ENCODE measurements around the gene NRXN3.
"Not testable (repeated sequence)": the region's sequence is repeated elsewhere in the genome, so short reads cannot be mapped to it uniquely, and the experiment has no call there.

The NRXN3 gene

DNA sequence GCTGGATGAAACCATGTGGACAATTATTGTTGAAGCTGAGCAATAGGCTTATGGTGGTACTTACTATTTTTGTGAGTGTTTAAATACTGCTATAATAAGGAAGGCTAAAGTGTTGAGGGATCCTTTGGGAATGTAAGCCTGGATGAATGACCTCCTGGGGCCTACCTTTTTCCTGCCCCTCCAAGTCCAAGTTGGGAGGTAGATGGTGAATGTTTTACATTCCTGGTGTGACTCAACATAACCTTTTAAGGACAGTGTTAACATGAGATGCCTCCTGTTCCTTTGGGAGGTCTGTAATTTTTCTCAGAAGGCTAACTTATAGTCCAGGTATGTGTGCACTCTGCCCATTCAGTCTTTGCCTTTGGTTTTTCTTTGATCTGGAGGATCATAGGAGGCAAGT, 315.9 kb downstream of the NRXN3 start:
- no peak for DNase-seq (ENCODE audit: low read depth in 1 of 2, low spot score in 1 of 2)

DNA sequence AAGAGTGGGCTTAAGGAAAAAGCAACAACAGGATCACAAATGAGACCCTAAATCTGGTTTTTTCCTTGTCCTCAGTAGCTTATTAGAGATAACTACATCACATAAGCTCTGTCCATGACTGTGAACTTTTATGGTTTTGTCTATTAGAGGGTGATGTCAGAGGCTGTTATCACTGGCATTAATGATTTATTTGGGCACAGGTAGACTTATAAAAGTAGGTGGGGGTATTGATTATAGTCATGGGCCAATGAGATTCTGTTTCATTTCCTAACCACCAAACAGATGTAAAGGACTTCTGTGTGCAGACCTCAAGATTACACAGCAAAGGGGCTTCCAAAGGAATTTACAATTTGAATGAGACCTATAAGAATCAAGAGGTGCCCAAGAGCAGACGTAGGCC, 316.4 kb downstream of the NRXN3 start:
- no peak for DNase-seq (ENCODE audit: low read depth in 1 of 2, low spot score in 1 of 2)

DNA sequence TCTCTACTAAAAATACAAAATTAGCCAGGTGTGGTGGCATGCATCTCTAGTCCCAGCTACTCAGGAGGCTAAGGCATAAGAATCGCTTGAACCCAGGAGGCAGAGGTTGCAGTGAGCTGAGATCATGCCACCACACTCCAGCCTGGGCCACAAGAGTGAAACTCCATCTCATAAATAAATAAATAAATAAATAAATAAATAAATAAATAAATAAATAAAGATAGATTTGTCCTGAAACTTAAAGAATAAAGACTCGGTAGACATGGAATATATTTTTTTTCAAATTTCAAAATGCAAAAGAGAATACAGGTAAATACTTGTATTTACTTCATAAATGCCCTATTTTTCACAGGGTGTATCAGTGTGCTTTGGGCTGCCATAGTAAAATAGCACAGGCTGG, 317.4 kb downstream of the NRXN3 start:
- DNase-seq (ENCODE audit: low read depth in 1 of 2, low spot score in 1 of 2): not testable (repeated sequence)

DNA sequence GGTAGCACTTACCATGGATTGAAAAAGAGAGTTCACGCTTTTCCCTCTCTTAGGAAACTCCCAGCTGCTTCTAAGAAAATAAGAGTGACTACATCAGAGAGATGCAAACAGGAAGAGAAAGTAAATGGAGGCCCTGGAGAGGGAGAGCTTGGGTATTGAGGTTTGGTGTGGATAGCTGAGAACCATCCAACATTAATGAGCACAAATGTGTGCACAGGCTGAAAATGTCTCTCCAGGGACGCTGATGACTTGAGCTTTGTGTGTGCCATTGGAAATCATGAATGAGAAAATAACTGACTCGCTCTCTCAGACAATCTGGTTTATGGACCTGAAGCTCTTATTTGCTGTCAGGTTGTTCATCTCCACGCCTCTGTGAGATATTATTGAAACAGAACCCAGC, 318.8 kb downstream of the NRXN3 start:
- no peak for DNase-seq (ENCODE audit: low read depth in 1 of 2, low spot score in 1 of 2)

DNA sequence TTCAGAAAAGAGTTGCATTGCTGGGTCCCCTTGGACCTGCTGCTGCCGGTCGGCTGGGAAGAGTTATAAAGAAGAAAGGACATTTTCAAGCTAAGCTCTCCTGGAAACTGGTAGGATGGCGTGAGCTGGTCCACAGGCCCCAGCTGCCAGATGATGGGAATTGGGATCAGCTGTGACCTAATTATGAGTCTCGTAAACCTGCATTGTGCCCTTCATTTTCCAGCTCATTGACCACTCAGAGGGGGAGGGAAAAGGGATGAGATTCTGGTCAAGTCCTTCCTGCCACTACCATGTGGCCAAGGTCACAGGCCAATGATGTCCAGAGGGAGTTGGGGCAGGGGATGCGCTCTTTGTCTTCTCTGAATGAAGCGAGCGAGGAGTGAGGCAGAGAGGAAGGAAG, 320.9 kb downstream of the NRXN3 start:
- no peak for DNase-seq (ENCODE audit: low read depth in 1 of 2, low spot score in 1 of 2)

DNA sequence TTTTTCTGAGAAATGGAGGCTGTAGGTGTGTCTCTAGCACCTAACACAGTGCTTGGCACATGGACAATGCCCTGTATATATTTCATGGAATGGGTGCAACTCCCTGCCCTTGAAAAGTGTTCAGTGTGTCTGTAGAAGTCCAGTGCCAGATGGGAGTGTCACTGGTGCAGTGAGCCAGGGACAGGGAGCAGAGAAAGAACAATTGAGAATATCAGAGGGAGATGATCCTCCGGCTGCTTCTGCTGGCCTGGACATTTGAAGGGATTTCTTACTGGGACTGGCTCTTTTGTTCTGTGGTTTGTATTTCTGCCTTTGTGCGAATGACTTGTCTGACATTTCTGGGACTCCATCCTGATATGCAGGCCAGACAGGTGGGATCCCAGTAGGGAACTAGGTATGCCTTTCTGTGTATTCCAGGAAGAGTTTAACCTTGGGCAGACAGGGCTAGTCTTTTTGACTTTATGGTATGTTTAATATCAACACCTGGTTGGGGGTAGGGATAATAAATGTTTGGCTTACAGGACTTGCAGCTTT, 328.0 kb downstream of the NRXN3 start:
- DNase-seq (ENCODE audit: low read depth in 1 of 2, low spot score in 1 of 2): no peak

DNA sequence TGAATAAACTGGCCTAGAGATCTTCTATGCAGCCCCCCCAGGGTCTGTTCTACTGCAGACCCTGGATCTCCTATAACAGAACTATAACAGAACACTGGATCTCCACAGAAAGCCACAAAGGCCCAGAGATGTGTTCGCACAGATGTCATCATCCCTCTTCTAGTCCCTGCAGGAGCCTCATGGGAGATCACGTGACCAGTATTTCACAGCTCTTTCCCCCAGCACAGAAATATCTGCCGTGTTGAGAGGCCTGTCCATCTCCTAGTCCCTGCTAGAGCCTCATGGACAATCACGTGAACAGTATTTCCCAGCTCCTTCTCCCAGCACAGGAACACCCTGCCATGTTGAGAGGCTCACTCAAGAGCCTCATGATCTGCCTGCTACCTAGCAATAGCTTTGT, 331.7 kb downstream of the NRXN3 start:
- no peak for DNase-seq (ENCODE audit: low read depth in 1 of 2, low spot score in 1 of 2)

DNA sequence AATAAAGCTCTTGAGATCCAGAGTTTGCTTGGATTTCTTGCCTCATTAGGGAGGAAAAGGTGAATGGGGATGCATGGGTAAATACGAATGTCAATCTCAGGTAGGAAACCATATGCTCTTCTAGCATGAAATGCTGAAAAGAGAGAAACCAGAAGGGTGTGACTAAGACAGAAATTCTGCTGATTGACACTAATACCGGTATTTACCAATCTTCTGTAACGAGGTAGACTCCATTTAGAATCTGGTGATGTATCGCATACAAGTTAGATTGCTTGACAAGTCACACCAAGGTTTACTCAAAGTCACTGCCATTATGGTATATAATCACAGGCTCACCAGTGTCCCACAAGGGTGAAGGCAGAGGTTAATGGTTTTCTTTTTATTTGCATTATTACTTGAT, 337.9 kb downstream of the NRXN3 start:
- DNase-seq (ENCODE audit: low read depth in 1 of 2, low spot score in 1 of 2): no peak

DNA sequence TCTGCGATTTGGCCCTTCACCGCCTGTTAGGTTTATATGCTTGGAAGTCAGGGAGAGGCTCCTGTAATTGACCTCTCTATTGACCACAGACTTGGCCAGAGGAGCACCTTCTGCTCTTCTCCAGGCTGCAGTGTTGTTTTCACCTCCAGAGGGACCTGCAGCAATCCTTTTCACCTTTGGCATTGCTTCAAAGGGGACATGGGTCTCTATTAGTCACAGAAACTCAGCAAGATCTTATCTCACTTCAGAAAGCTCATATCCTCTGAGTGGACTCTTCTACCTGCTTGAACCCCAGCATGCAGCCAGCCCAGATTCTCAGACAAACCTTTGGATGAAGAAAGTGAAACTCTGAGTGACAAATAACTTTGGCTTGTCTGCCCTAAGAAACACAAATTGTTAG, 339.3 kb downstream of the NRXN3 start:
- DNase-seq (ENCODE audit: low read depth in 1 of 2, low spot score in 1 of 2): no peak

DNA sequence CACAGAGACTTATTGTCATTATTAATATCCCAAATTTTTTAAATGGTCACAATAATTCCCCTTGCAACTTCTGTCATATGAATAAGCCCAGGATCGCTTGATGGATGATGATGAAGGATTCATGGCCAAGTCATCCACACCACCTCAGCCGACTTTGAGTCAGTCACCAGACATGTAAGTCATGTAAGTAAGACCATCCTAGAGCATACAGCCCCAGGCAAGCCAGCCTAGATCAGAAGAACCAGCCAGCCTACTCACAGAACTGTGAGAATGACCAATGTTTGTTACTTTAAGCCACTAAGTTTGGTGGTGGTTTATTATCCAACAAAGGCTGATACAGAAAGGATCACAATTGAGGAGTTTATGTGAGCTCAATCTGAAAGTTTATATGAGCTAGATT, 341.8 kb downstream of the NRXN3 start:
- DNase-seq (ENCODE audit: low read depth in 1 of 2, low spot score in 1 of 2): no peak

DNA sequence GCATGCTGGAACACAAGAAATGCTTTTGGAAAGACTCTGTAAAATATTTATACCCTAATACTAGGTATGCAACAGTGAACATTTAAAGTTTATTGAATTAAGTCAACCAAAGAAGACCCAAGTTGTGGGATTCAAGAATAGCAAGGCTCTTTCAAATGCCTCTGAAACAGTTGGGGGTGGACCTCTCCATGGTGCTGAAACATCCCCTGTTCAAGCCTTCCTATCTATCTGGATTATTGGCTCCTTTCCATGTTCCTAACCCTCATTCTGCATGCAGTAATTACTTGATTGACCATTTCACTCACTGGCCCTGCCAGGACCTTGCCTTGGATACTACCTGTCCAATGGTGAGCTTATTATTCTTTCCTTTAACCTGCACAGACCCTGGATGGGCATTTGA, 349.7 kb downstream of the NRXN3 start:
- DNase-seq (ENCODE audit: low read depth in 1 of 2, low spot score in 1 of 2): no peak

DNA sequence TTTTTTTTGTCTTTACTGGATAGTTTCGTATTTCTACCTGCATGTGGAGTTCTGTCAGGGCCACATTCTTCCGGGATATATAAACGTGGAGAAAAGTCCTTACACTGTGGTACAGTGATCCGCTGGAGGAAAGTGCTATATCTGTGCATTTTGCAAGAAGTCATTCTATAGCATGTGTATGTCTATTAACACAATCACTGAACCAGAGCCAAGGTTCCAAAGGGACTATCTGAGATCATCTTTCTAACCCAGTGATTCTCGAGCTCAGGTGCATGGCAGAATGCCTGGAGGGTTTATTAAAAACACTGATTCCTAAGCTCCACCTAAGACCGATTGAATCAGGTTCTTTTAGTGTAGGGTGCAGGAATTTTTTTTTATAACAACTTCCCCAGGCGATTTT, 354.0 kb downstream of the NRXN3 start:
- no peak for DNase-seq (ENCODE audit: low read depth in 1 of 2, low spot score in 1 of 2)

DNA sequence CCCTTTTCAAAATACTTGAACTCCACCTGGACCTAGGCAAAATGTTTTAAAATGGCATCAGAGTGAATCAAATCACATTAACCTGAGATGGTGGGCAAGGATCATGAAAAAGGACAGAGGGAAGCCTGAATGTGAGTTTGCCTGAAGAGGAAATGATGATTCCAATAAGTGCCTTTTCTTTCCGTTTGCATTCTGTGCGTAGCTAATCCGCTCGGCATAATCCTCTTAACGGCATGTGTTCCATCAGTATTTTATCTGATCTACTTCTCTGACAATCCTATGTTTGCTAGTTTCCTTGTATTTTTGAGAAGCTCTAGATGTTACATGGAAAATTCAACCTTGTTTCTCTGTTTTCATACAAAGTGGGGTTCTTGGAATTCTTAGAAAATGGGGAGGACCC, 354.6 kb downstream of the NRXN3 start:
- DNase-seq (ENCODE audit: low read depth in 1 of 2, low spot score in 1 of 2): no peak

DNA sequence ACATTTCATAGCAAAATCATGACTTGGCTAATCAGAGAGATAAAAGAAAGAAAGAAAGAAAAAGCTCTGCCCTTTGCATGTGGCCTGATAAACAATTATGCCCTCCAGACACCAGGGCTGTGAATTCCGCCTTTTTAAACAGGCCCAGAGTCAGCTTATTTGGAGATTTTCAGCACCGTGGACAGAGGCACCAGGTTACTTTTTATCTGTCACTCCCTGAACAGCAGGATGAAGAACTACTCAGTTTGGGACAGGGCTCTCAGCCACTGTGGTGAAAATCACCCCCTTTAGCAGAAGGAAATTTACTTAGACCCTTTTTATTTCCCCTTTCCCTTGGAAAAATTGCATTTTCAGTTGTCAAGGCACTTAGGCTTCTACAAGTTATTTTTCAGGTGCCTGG, 359.9 kb downstream of the NRXN3 start:
- no peak for DNase-seq (ENCODE audit: low read depth in 1 of 2, low spot score in 1 of 2)

DNA sequence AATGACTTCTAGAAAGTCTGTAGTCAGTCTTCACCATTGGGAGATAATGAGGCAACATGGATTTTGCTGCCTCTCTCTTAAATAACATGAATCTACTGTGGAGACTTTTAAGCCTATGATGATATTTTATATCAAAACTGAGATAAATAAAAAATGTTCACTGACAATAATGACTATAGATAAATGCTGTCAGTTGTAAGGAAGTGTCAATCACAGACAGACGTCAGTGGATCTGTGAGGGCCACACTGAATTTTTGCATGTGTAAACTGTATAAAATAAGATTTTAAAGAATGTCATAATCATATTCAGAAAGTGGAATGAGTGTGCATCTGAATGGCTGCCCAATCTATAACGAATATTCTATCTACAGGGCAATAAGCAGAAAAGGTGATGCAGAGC, 364.0 kb downstream of the NRXN3 start:
- DNase-seq (ENCODE audit: low read depth in 1 of 2, low spot score in 1 of 2): no peak

DNA sequence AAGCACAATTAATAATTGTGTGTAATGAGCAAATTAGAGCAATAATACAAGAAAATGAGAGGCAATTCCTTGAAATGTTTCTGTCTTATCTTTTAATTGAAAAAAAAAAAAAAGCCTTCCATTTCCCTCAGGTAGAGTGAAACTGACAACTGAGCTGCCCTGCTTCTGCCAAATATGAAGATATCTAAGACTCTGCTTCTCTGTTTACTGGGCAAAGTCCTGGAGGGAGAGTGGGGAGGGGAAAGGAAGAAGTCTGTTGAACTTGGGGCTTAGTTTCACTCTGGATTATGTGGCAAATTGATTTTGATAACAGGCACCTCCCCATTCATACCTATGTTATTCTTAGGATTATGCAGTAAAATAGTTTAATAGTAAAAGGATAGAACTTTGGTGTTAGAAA, 364.9 kb downstream of the NRXN3 start:
- DNase-seq (ENCODE audit: low read depth in 1 of 2, low spot score in 1 of 2): no peak

DNA sequence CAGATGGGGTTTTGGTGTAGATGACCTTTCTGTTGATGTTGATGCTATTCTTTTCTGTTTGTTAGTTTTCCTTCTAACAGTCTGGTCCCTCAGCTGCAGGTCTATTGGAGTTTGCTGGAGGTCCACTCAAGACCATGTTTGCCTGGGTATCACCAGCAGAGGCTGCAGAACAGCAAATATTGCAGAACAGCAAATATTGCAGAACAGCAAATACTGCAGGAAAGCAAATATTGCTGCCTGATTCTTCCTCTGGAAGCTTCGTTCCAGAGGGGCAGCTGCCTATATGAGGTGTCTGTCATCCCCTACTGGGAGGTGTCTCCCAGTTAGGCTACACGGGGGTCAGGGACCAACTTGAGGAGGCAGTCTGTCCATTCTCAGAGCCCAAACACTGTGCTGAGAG, 371.6 kb downstream of the NRXN3 start:
- DNase-seq (ENCODE audit: low read depth in 1 of 2, low spot score in 1 of 2): not testable (repeated sequence)

DNA sequence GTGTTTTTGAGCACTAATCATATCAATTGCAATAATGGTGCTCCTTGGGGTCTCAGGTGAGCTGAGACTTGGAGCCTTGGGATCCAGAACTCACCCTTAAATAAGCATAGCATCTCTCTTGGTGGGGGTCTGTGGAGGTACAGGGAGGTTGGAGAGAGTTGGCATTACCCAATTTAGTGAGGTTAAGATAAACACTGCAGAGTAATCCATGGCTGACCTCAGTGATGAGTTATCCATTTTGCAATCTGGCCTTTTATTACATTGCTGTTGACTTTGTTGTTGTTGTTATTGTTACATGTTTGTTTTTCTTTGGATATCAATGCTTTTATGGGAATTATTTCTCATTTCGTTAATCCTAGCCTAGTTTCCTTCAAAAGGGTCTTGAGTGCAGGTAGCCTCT, 373.3 kb downstream of the NRXN3 start:
- no peak for DNase-seq (ENCODE audit: low read depth in 1 of 2, low spot score in 1 of 2)

DNA sequence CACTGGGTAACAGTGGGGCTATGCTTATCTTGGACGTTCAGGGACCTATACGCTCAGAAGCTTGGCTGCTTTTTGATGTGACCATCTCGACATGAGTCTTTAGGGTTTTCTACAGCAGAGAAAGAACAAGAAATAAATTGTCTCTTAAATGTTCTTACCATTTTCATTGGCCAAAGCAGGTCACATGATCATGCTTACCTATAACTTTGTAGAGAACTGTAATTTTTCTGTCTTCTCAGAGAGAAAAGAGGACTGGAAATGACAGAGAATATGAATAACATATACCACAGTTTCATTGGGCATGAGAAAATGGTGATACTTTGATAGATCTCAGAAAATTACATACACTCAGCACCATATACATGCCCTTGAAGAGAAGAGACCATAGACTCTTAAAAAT, 390.9 kb downstream of the NRXN3 start:
- DNase-seq (ENCODE audit: low read depth in 1 of 2, low spot score in 1 of 2): no peak

DNA sequence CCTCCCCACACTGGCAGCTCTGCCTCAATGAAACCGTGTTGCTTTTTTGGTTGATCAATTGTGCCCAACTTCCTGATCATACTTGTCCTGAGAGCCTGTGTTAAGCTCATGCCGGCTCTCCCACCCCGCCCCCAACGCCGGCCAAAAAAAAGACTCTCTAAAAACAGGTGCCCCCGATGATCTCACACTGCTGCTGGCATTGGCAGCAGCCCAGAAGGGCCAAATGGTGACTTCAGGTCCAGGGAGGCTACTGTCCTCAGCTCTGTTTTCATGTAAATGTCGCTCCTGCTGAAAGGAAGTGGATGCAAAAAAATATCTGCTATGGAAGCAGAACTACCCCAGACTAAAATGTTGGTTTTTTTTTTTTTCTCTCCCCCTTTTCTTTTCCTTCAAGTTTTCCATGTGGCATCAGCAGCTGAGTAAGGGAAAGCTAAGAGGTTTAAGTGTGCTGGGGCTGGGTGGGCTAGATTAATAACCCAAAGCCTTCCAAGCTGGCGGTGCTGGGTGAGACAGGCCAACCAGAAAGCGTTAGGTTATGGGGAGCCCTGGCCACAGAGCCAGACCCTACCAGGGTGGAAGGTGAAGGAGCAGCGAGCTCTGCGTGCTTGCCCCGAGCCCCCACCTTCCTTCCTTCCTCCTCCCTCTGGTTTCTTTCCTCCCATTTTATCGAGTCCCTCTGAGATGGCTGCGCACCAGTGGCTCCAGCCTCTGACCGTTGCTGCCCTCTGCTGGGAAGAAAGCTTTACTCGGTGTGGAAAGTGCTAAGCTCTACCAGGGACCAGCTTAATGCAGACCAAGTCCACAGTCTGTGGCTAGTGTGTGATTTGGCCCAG, 396.1 kb downstream of the NRXN3 start:
- peak in 1 of 2 donors; percentile 29 for DNase-seq (ENCODE audit: low read depth in 1 of 2, low spot score in 1 of 2)

DNA sequence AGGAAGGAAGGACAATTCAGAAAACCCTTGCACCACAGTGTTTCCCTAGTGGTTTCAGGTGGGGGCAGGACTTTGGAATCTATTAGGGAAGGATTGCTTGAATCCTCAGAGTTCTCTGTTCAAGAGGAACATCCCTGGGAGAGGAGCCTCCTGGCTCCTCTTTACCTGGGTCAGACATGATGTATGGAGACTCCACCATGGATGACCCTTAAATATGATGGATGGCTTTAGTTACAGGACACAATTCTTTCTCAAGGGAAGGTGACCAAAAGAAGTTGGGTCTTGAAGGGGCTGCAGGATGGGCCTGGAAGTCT, 396.6 kb downstream of the NRXN3 start:
- no peak for DNase-seq (ENCODE audit: low read depth in 1 of 2, low spot score in 1 of 2)

DNA sequence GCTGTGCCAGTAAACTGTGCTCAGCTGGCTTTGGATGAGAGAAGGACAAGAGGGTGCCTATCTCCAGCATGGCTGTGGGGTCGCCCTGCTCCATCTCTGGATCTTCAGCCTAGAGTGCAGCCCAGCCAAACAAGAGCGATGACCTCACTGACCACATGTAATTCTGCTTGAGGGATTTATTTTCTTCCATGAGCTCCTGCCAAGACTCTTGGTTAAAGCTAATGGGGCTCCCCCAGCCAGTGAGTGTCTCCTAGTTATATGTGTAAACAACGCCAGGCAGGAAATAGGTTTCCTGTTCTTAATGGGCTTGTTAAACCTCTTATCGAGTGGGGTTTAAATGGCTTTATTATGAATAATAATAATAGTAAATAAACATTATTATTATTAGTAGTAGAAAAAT, 397.2 kb downstream of the NRXN3 start:
- DNase-seq (ENCODE audit: low read depth in 1 of 2, low spot score in 1 of 2): no peak

DNA sequence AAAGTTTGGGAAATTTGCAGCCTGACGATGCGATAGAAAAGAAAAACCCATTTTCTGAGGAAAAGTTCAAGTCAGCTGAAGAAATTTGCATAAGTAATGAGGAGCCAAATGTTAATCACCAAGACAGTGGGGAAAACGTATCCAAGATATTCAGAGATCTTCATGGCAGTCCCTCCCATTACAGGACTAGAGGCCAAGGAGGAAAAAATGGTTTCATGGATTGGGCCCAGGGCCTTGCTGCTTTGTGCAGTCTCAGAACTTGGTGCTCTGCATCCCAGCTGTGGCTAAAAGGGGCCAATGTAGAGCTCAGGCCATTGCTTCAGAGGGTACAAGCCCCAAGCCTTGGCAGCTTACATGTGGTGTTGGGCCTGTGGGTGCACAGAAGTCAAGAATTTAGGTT, 403.6 kb downstream of the NRXN3 start:
- not testable (repeated sequence) for DNase-seq (ENCODE audit: low read depth in 1 of 2, low spot score in 1 of 2)

Measured in stimulated activated CD4-positive, alpha-beta T cell treated with anti-CD3 and anti-CD28 coated beads, Interleukin-15, amount 100 ng/mL, for 1 hour (primary cell).